GM12874 (cell line): ENCODE results near the gene ACOXL.

Experiments
- TF ChIP-seq, protein P1 (sequence below): IDR thresholded peaks from 2 replicates; pipeline ENCODE4 v1.5.1; 2011; ENCODE audit warnings: low read depth, mild to moderate bottlenecking, control low read depth, low read length, moderate library complexity; ENCODE audit not compliant: insufficient read depth

ACOXL gene

DNA sequence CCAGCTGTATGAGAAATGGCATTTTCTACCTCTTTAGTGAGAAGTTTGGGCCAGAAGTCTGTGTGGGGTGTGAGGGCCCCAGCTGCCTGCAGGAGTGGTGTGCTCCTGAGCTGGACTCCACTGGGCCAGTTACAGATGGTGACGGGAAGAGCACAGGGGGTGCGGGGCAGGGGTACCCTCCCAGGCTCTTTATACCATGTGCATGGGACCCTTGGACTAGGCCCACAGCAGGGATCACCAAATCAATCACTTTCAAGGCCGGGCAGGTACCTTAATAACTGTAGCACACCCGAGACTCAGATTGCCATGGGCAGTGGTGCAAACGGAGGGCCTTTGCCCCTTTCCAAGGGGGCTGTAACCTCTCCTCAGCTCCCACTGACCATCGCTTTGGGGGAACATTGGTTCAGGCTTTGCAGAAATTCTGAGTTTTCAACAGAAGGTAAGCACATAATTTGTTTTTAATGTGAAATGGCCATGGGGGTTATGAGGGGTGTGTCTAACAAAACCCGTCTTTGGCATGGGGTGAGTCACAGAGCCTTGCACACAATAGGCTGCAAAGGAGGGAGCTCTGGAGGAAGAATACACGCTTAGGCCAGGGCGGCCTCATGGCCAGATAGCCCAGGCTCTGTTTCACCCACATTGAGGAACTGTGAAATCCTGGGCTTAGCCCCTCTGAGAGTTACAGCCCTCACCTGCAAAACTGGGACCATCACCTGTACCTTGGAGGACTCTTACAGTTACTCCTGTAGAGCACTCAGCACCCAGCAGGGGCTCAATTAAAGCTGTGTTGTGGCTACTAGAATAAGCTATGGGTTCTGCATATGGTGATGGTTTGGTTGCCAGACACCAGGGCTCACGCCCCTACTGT, 247.3 kb downstream of the ACOXL start:
- TF ChIP-seq, protein P1, sequence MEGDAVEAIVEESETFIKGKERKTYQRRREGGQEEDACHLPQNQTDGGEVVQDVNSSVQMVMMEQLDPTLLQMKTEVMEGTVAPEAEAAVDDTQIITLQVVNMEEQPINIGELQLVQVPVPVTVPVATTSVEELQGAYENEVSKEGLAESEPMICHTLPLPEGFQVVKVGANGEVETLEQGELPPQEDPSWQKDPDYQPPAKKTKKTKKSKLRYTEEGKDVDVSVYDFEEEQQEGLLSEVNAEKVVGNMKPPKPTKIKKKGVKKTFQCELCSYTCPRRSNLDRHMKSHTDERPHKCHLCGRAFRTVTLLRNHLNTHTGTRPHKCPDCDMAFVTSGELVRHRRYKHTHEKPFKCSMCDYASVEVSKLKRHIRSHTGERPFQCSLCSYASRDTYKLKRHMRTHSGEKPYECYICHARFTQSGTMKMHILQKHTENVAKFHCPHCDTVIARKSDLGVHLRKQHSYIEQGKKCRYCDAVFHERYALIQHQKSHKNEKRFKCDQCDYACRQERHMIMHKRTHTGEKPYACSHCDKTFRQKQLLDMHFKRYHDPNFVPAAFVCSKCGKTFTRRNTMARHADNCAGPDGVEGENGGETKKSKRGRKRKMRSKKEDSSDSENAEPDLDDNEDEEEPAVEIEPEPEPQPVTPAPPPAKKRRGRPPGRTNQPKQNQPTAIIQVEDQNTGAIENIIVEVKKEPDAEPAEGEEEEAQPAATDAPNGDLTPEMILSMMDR = no peak

DNA sequence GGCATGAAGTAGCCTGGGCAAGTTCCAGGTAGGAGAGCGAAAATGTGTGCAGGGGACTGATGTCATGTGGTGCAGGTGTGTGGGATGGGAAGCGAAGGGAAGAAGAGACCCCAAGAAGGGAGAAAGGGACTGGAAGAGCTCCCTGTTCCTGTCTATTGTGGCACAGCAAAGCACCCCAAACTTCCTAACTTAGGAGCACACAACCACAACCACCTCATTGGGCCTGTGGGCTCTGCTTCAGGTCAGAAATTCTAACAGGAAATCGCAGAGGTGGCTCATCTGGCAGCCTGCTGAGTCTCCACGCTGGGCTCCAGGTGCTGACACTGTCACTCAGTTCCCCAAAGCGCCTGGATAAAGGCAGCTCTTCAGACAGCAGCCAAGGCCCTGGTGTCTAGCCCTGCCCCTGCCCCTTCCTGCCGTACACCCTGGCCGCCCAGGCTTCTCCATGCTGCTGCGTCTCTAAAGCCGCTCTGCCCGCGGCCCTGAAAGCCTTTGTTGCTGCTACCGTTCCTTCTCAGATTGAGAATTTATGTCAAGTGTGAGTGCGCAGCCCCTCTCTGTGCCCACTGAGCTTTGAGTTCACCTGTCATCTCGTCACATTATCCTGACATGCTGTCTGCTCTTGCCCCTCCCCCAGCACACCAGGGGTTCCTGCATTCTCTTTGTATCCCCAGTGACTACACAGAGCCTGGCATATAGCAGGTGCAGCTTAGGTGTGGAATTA, 248.1 kb downstream of the ACOXL start:
- TF ChIP-seq, protein P1 = no peak

DNA sequence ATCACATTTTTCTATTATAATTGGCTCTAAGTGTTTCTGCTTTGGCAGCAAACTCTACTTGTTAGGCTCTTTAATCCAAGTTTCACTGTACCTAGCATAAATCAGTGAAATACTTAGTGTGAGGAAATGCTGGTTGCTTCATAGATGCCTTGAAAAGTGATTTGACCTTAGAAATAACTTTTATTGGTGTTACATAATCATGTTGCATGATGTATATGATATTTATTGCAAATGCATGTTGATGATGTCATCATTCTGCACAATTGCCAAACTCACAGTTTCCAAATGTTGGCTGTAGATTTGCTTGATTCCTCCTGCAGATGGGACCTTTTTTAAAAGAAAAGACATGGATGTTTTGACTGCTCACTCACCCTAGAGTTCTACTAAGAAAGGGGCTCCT, 250.8 kb downstream of the ACOXL start:
- TF ChIP-seq, protein P1 = no peak

DNA sequence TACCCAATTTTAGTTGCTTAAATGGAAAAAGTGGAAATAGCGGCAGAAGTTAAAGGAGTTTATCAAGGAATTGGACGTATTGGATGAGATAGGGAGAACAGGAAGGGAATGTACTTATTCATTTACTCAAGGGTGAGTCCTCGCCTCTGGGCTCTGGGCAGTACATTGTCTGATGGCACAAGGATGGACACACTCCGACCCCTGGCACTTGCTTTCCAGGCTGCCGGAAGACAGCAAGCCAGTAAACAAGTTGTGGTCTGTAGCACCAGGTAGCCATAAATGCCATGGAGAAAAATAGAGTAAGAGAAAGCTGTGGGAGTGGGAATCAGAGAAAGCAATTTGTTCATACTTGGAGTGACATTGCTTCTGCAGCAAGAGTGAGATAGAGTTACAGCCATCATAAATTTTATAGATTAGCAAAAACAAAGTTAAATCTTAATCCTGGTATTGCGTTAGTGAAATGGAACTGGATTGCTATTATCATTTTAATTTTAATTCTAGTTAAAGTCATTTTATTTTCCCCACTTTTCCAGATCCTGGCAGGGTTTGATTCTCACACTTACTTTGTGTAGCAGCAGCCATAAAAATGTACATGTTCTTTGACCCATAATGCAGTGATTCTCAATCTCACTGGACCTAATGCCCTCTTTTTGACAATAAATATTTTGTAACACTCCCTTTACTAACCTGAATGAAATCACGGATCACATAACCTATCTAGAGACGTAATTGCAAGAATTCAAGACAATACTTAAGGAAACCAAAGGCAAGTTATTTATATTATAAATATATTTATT, 252.5 kb downstream of the ACOXL start:
- TF ChIP-seq, protein P1 = no peak

DNA sequence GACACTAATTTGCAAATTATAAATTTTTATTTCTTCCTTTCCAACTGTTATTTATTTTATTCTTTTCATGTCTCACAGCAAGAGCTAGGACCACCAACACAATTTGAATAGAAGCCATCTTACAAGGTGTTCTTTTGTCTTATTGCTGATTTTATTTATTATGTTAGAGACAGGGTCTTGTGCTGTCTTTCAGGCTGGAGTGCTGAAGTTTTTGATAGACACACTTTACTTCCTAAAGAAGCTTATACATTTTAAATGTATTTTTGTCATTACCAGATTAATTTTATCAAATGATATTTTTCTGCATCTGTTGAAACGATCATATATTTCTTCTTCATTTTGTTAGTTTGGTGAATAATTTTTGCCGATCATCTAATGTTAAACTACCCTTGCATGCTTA, 258.1 kb downstream of the ACOXL start:
- TF ChIP-seq, protein P1 = no peak

DNA sequence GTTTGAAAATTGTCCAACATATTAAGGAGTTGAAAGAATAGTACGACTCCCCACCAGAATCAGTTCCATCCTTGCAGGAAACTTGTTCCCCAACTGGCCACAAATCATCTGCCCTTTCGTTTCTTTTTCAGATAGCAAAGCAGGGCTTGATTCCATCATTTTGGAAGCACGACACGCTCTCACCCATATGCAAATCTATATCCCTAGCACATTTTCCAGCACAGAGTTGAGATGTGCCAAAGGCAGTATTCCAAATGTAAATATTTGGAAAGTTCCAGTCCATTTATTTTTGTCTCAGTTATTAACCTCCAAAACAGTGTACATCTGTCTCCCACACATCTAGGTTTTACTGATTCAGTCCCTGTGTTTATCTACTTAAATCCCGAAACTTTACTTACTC, 259.5 kb downstream of the ACOXL start:
- TF ChIP-seq, protein P1 = no peak

DNA sequence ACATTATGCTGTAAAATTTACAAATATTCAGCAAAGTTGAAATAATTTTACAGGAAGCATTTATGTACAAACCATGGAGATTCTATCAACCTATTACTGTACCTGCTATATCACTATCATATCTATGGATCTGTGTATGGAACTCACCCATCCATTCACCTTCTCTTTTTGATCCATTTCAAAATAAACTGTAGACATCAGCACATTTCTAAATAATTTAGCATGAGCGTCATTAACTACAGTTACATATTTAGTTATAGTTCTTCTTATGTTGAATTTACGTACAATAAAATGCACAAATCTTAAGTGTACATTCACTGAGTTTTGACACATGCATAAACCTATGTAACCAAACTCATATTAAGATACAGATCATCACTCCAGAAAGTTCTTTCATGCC, 260.5 kb downstream of the ACOXL start:
- TF ChIP-seq, protein P1 = no peak
